HCT116 (cell line): Measurements from ENCODE around the gene CCR6.
"Not testable (repeated sequence)": the region's sequence is repeated elsewhere in the genome, so short reads cannot be mapped to it uniquely, and the experiment has no call there.

ENCODE experiments used
- CTCF ChIP-seq, 3 experiments: fragments of 200-600 bp in 1 of 3; sonication (generic) in 1 of 3; IDR thresholded peaks in 2 of 3; conservative IDR thresholded peaks in 1 of 3; 2 replicates each; pipeline ENCODE4 v1.5.1; 2012 to 2017; ENCODE audit warnings: low read depth in 2 of 3, low read length in 2 of 3, antibody characterized with exemption in 1 of 3, borderline replicate concordance in 1 of 3, control low read depth in 1 of 3, mild to moderate bottlenecking in 1 of 3, mixed read lengths in 1 of 3, mixed run types in 1 of 3, moderate library complexity in 1 of 3; ENCODE audit not compliant: insufficient read depth in 1 of 3
- EGR1 ChIP-seq: IDR thresholded peaks from 2 replicates; pipeline ENCODE4 v1.6.1; 2012; ENCODE audit warnings: low read depth
- EZH2phosphoT487 ChIP-seq: fragments of 200-600 bp; IDR thresholded peaks from 2 replicates; pipeline ENCODE4 v1.6.1; 2018; ENCODE audit warnings: antibody characterized with exemption, borderline replicate concordance
- POLR2A ChIP-seq: IDR thresholded peaks from 2 replicates; pipeline ENCODE4 v1.7.0; 2011; ENCODE audit warnings: borderline replicate concordance; ENCODE audit not compliant: insufficient read depth, insufficient read length; ENCODE audit errors: extremely low read depth
- RAD21 ChIP-seq: IDR thresholded peaks from 2 replicates; pipeline ENCODE4 v1.6.1; 2012; ENCODE audit warnings: low read depth, mild to moderate bottlenecking

GRCh38 chr6:167181351-167181750 is 58.5 kb downstream of the CCR6 start:
- TF ChIP-seq CTCF (IDR thresholded peaks at IDR 0.05 in 2 of 3, conservative IDR thresholded peaks at IDR 0.05 in 1 of 3; ENCODE audit: borderline replicate concordance in 1 of 3, insufficient read depth in 1 of 3, low read depth in 2 of 3, low read length in 2 of 3); EZH2phosphoT487; EGR1; POLR2A; RAD21: not testable (repeated sequence)
